Glomerular visceral epithelial cell (primary cell): ENCODE measurements around the gene SAT2.
A peak's percentile ranks its signal among the peaks of the same experiment; 100 is the strongest.

Source experiments
- DNase-seq: peaks from one replicate; pipeline ENCODE4 v3.0.0-alpha.2; 2016; ENCODE audit errors: extremely low spot score

The SAT2 gene

GRCh38 chr17:7591596-7591995 is 36.0 kb downstream of the SAT2 start:
- DNase-seq: no peak

- peak; percentile 51 for DNase-seq
Measured at GRCh38 chr17:7590743-7591142, 36.9 kb downstream of the SAT2 start.

GRCh38 chr17:7589891-7590691 is 37.5 kb downstream of the SAT2 start, which contains the start of gene SOX15:
SOX15 (minus strand) TSS chr17:7590094; CDS start chr17:7589676, 418 bp downstream.
- DNase-seq: no peak

- DNase-seq: no peak
Measured at GRCh38 chr17:7589204-7589868, 38.3 kb downstream of the SAT2 start.

- DNase-seq: no peak
Measured at GRCh38 chr17:7588553-7589203, 38.9 kb downstream of the SAT2 start.

- DNase-seq: peak; percentile 92
Measured at GRCh38 chr17:7587420-7588151, 40.0 kb downstream of the SAT2 start.

- no peak for DNase-seq
Measured at GRCh38 chr17:7586673-7587419, 40.8 kb downstream of the SAT2 start.

GRCh38 chr17:7583253-7584109 is 44.1 kb downstream of the SAT2 start, which contains the start of gene MPDU1:
MPDU1 (plus strand) TSS chr17:7583852; CDS start chr17:7583863, 11 bp downstream.
- peak; percentile 96 for DNase-seq

GRCh38 chr17:7582396-7583252 is 45.0 kb downstream of the SAT2 start:
- no peak for DNase-seq

- no peak for DNase-seq
Measured at GRCh38 chr17:7580604-7581575, 46.7 kb downstream of the SAT2 start.

- no peak for DNase-seq
Measured at GRCh38 chr17:7579834-7580603, 47.6 kb downstream of the SAT2 start.

GRCh38 chr17:7579001-7579833 is 48.4 kb downstream of the SAT2 start, which contains the start of gene CD68:
CD68 (plus strand) TSS chr17:7579638; CDS start chr17:7579678, 40 bp downstream.
- DNase-seq: peak; percentile 90

- no peak for DNase-seq
Measured at GRCh38 chr17:7577327-7578199, 50.1 kb downstream of the SAT2 start.

- no peak for DNase-seq
Measured at GRCh38 chr17:7576432-7576937, 51.1 kb downstream of the SAT2 start.
